ENCODE results near the gene AIG1. TPM values are rescaled to one million over a fixed set of nuclear protein-coding genes. Genes with fewer than 3 reads are reported as not detected.
A peak's percentile ranks its signal among the peaks of the same experiment; 100 is the strongest.

The AIG1 gene
- total RNA-seq, 1 donor from 2014 or later: 7.2 TPM

DNA sequence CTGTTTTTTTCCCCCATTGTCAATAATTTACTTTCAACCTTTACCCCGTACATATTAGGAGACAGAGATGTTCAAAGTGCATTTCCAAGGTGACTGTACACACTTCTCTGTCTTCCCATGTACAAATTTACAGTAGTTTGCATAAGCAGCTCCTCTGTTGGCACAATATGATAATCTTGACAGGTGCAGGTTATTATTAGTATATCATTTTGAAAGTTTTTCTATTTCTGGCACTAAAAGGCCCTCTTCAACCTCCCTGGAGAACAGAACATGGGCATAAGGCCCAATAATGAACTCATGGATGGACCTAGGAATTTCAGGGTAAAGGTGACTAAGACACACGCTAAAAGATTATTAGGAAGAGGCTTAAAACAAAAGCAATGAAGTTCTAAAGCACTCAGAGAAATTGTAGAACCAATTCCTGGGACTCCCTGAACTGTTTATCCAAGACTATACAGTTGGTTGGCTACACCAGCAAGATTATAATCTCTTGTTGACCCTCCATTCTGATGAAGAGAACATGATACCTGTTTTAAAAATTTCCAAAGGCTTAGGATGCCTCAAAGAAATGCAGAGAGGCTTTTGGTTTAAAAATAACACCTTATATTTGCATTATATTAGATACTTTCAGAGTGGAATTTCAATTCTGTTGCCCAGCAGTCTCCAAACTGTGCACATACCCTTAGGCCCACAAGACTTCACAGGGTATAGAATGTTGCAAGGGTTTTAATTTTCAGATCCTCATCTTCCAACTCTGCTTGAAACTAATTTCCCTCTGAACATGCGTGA is 1.1 kb downstream of the AIG1 start:
- no peaks in the 10 kb centered on the region for H3K27me3 Mint-ChIP-seq
- CTCF ChIA-PET: no interaction called here
- DNase-seq (no peak), ATAC-seq (ENCODE audit: low read depth) (no peak)
- peaks cover 11% of the 10 kb centered on the region for H3K36me3 Mint-ChIP-seq (ENCODE audit: low read depth)
- TF ChIP-seq, protein P1, sequence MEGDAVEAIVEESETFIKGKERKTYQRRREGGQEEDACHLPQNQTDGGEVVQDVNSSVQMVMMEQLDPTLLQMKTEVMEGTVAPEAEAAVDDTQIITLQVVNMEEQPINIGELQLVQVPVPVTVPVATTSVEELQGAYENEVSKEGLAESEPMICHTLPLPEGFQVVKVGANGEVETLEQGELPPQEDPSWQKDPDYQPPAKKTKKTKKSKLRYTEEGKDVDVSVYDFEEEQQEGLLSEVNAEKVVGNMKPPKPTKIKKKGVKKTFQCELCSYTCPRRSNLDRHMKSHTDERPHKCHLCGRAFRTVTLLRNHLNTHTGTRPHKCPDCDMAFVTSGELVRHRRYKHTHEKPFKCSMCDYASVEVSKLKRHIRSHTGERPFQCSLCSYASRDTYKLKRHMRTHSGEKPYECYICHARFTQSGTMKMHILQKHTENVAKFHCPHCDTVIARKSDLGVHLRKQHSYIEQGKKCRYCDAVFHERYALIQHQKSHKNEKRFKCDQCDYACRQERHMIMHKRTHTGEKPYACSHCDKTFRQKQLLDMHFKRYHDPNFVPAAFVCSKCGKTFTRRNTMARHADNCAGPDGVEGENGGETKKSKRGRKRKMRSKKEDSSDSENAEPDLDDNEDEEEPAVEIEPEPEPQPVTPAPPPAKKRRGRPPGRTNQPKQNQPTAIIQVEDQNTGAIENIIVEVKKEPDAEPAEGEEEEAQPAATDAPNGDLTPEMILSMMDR (IDR thresholded peaks at IDR 0.05): no peak
- intact Hi-C loops (cut with micrococcal nuclease): loop anchor here (2.0 to 5.0 kb wide), 3 partner anchors 47 to 1001 kb away; partner anchors contain the start of genes ADAT2 and PEX3
- no peaks in the 10 kb centered on the region for H3K9me3 Mint-ChIP-seq
- peaks cover 20% of the 10 kb centered on the region for H3K4me1 Mint-ChIP-seq
- H3K4me3 Mint-ChIP-seq: peak overlapping the region; percentile 90
- H3K27ac Mint-ChIP-seq: peak overlapping the region; percentile 83
- POLR2A ChIA-PET: interaction anchor here (0.6 to 1.1 kb wide), 4 partner anchors 13 to 476 kb away, joined by 3 to 8 read pairs (median 6); no protein-coding TSS in a partner anchor

DNA sequence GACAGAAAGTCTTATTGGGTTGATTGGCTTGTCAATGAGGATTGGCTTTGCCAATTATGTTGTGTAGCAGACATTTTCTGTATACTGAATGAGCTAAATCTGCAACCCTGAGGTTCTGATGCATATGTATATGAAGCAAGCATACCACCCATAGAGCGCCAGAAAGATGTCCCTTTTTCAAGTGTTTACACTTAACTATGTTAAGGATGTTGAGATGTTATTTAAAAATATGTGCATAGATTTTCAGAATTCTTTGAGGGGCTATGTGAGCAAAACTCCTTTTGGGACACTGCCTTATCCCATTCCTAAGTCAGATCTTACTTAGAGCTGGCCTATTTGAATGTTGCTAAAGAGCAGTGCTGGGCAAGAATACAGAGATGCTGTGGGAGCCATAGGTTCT is 1.9 kb downstream of the AIG1 start:
- Mint-ChIP-seq H3K27ac (no peak overlapping the region), H3K4me1 (peaks cover 20% of the 10 kb centered on the region), H3K9me3 (no peaks in the 10 kb centered on the region), H3K36me3 (ENCODE audit: low read depth) (peaks cover 11% of the 10 kb centered on the region), H3K27me3 (no peaks in the 10 kb centered on the region), H3K4me3 (no peak overlapping the region)
- no peak for ATAC-seq (ENCODE audit: low read depth)
- no peak for DNase-seq
- ChIA-PET POLR2A (no interaction called here), CTCF (no interaction called here)
- intact Hi-C loops (cut with micrococcal nuclease): loop anchor here (5.0 kb wide), 2 partner anchors 390 to 1000 kb away; partner anchors contain the start of genes ADAT2 and PEX3
- TF ChIP-seq, protein P1 (IDR thresholded peaks at IDR 0.05): no peak

DNA sequence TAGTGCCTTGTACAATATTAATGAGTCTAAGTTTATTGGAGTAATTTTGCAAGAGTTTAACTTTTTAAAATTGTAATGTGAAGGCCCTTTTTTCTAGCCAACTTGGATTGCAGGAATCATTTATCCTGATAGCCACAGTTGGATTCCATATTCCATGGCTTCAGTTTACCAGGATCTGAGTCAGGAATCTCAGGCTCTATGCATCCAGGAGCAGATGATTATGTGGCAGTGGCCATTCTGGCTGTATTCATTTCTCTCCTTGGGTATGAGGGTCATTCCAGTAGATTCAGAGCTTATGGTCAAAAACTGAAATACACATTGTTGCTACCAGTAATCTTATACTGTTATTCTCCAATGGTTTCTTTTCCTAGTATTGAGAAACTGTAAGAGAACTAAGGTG is 2.9 kb downstream of the AIG1 start:
- Mint-ChIP-seq H3K27me3 (no peaks in the 10 kb centered on the region), H3K9me3 (no peaks in the 10 kb centered on the region), H3K36me3 (ENCODE audit: low read depth) (peaks cover 11% of the 10 kb centered on the region), H3K27ac (no peak overlapping the region), H3K4me1 (peaks cover 20% of the 10 kb centered on the region), H3K4me3 (no peak overlapping the region)
- no peak for ATAC-seq (ENCODE audit: low read depth)
- CTCF ChIA-PET: no interaction called here
- TF ChIP-seq, protein P1 (IDR thresholded peaks at IDR 0.05): no peak
- intact Hi-C loops (cut with micrococcal nuclease): loop anchor here (5.0 kb wide), 2 partner anchors 389 to 999 kb away; partner anchors contain the start of genes ADAT2 and PEX3
- no peak for DNase-seq
- POLR2A ChIA-PET: no interaction called here

DNA sequence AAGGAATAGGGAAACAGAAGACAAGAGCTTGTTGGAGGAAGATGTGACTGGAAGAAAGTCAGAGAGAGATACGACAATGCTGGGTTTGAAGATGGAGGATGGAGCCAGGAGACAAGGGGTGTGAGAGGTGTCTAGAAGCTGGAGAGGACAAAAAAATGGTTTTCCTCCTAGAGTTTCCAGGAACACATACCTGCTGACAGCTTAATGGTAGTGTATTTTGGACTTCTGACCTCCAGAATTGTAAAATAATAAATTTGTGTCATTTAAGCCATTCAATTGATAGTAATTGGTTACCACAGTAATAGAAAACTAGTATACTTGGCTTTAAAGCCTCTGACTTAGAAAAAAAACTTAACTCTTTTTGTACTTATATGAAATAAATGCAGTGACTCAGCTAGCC is 3.6 kb downstream of the AIG1 start:
- ATAC-seq (ENCODE audit: low read depth) (no peak), DNase-seq (no peak)
- Mint-ChIP-seq H3K4me3 (no peak overlapping the region), H3K9me3 (no peaks in the 10 kb centered on the region), H3K27ac (no peak overlapping the region), H3K36me3 (ENCODE audit: low read depth) (peaks cover 11% of the 10 kb centered on the region), H3K27me3 (no peaks in the 10 kb centered on the region), H3K4me1 (peaks cover 20% of the 10 kb centered on the region)
- TF ChIP-seq, protein P1 (IDR thresholded peaks at IDR 0.05): no peak
- intact Hi-C loops (cut with micrococcal nuclease): loop anchor here (5.0 kb wide), 2 partner anchors 388 to 998 kb away; partner anchors contain the start of genes ADAT2 and PEX3
- ChIA-PET POLR2A (no interaction called here), CTCF (no interaction called here)

DNA sequence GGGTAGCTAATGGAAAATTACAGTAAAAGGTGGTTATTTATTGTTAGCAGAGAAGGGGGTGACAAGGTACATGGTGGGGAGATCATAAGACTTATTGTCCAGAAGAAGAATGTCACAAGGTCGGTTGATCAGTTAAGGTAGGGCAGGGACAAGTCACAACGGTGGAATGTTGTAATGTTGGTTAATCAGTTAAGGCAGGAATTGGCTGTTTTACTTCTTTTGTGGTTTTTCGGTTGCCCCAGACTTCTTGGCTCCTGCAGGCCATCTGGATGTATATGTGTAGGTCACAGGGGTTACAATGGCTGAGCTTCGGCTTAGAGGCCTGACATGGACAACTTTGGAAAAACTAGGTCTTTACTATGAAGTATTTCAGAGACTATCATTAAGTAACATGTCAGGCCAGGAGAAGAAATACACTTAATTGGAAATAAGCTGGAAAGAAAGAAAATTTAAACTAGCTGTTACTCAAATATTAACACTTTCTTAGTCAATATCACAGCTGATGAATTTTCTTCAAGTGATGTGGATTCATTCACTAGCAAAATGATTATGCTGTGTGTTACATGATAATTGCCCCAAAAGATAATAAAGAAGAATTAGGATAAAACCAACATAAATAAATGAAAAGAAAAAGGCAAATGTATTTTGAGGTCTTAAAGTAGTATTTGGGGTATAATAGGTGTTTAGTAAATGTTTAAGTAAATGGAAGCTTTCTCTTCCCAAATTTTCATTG is 4.4 kb downstream of the AIG1 start:
- H3K36me3 Mint-ChIP-seq (ENCODE audit: low read depth): peaks cover 9% of the 10 kb centered on the region
- peaks cover 13% of the 10 kb centered on the region for H3K4me1 Mint-ChIP-seq
- no peaks in the 10 kb centered on the region for H3K27me3 Mint-ChIP-seq
- H3K9me3 Mint-ChIP-seq: no peaks in the 10 kb centered on the region
- POLR2A ChIA-PET: no interaction called here
- TF ChIP-seq, protein P1 (IDR thresholded peaks at IDR 0.05): no peak
- no peak for DNase-seq
- CTCF ChIA-PET: no interaction called here
- no peak for ATAC-seq (ENCODE audit: low read depth)
- no peak overlapping the region for H3K4me3 Mint-ChIP-seq
- no peak overlapping the region for H3K27ac Mint-ChIP-seq
- intact Hi-C loops (cut with micrococcal nuclease): loop anchor here (5.0 kb wide), 2 partner anchors 387 to 997 kb away; partner anchors contain the start of genes ADAT2 and PEX3

Measured in activated B cell treated with CpG ODN at 0.5 μM for 24 hours (primary cell).